H1 (cell line): Measurements from ENCODE around the gene LRRC2.

ENCODE experiments used
- EZH2 ChIP-seq: fragments of 200-600 bp; sonication (generic); IDR thresholded peaks from 2 replicates; pipeline ENCODE4 v1.7.1; 2012; ENCODE audit warnings: low read depth, mild to moderate bottlenecking, moderate library complexity, low read length, inconsistent platforms; ENCODE audit not compliant: severe bottlenecking
- SIN3A ChIP-seq, 2 experiments: IDR thresholded peaks in 1 of 2; conservative IDR thresholded peaks in 1 of 2; 2 replicates each; pipeline ENCODE4 v1.6.1; 2011 to 2012; ENCODE audit warnings: low read length in 2 of 2, improper control_type of control experiment in 1 of 2, low read depth in 1 of 2, mild to moderate bottlenecking in 1 of 2
- TBP ChIP-seq: IDR thresholded peaks from 2 replicates; pipeline ENCODE4 v1.6.1; 2011; ENCODE audit warnings: low read depth, low read length, improper control_type of control experiment

DNA sequence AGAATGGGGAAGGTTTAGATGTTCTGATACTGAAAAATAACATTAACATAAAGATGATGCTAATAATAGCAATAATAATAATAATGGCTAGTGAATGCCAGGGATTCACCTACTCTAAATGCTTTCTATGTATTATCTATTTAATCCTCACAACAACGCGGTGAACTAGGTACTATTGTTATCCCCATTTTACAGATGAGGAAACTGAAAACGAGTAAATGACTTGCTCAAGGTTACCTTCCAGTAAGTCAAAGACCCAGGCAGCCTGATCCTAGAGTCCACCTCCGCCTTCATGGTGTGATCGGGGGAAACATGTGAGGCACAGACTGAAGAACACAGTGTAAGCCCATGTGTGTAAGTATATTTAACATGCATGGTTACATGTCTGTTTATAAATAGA is 30.4 kb downstream of the LRRC2 start:
- TF ChIP-seq EZH2 (no peak), TBP (no peak), SIN3A (conservative IDR thresholded peaks at IDR 0.05 in 1 of 2, IDR thresholded peaks at IDR 0.05 in 1 of 2; ENCODE audit: low read depth in 1 of 2, low read length in 2 of 2) (no peak)
